GM23248 (cell line): ENCODE results near the gene PREB. TPM values are rescaled to one million over a fixed set of nuclear protein-coding genes. Genes with fewer than 3 reads are reported as not detected.
"Not testable (repeated sequence)": the region's sequence is repeated elsewhere in the genome, so short reads cannot be mapped to it uniquely, and the experiment has no call there.

Experiments used
- DNase-seq: peaks from one replicate; pipeline ENCODE4 v3.0.0-alpha.2; 2015
- H2AFZ ChIP-seq: fragments of 200-600 bp; sonication (generic); 2 replicates; pipeline ENCODE4 v1.6.1; 2016; ENCODE audit warnings: antibody characterized with exemption
- H3F3A ChIP-seq: fragments of 200-600 bp; sonication (generic); 2 replicates; pipeline ENCODE4 v1.6.1; 2016; ENCODE audit warnings: mild to moderate bottlenecking, antibody characterized with exemption, mixed run types; ENCODE audit not compliant: insufficient read depth
- H3K27ac ChIP-seq: fragments of 200-600 bp; sonication (generic); 2 replicates; pipeline ENCODE4 v1.5.1; 2016; ENCODE audit warnings: mild to moderate bottlenecking
- H3K27me3 ChIP-seq: fragments of 200-600 bp; sonication (generic); replicated peaks from 2 replicates; pipeline ENCODE4 v1.6.1; 2016; ENCODE audit warnings: mild to moderate bottlenecking; ENCODE audit not compliant: insufficient read depth
- H3K36me3 ChIP-seq: fragments of 200-600 bp; sonication (generic); 2 replicates; pipeline ENCODE4 v1.6.1; 2016; ENCODE audit warnings: low read depth, mild to moderate bottlenecking
- H3K4me1 ChIP-seq: fragments of 200-600 bp; sonication (generic); 2 replicates; pipeline ENCODE4 v1.6.1; 2016; ENCODE audit warnings: mild to moderate bottlenecking; ENCODE audit not compliant: insufficient read depth
- H3K4me2 ChIP-seq: fragments of 200-600 bp; sonication (generic); one replicate; pipeline ENCODE4 v1.6.1; 2016; ENCODE audit warnings: mild to moderate bottlenecking; ENCODE audit not compliant: unreplicated experiment
- H3K4me3 ChIP-seq: fragments of 200-600 bp; sonication (generic); 2 replicates; pipeline ENCODE4 v1.5.1; 2016; ENCODE audit warnings: mild to moderate bottlenecking
- H3K79me2 ChIP-seq: fragments of 200-600 bp; sonication (generic); 2 replicates; pipeline ENCODE4 v1.6.1; 2016; ENCODE audit warnings: mild to moderate bottlenecking; ENCODE audit not compliant: insufficient read depth
- H3K9ac ChIP-seq: fragments of 200-600 bp; sonication (generic); 2 replicates; pipeline ENCODE4 v1.6.1; 2016; ENCODE audit warnings: mild to moderate bottlenecking
- H3K9me2 ChIP-seq: fragments of 200-600 bp; sonication (generic); 2 replicates; pipeline ENCODE4 v1.6.1; 2016; ENCODE audit warnings: mixed run types, mild to moderate bottlenecking, moderate library complexity; ENCODE audit not compliant: insufficient read depth
- H3K9me3 ChIP-seq: fragments of 200-600 bp; sonication (generic); one replicate; pipeline ENCODE4 v1.6.1; 2017; ENCODE audit warnings: low read depth
- H4K20me1 ChIP-seq: fragments of 200-600 bp; sonication (generic); 2 replicates; pipeline ENCODE4 v1.6.0; 2016; ENCODE audit not compliant: insufficient read depth
- EZH2 ChIP-seq: fragments of 200-600 bp; sonication (generic); IDR thresholded peaks from 2 replicates; pipeline ENCODE4 v1.6.1; 2018; ENCODE audit warnings: antibody characterized with exemption, mild to moderate bottlenecking; ENCODE audit not compliant: insufficient read depth, poor library complexity, severe bottlenecking
- EZH2phosphoT487 ChIP-seq: fragments of 200-600 bp; sonication (generic); IDR thresholded peaks from 2 replicates; pipeline ENCODE4 v1.6.1; 2018; ENCODE audit warnings: antibody characterized with exemption, moderate library complexity, mild to moderate bottlenecking, low read depth; ENCODE audit not compliant: insufficient read depth
- WGBS, 2 experiments: methylation state at CpG; one replicate each; pipeline ENCODE4 v1.1.6; 2015 to 2017; ENCODE audit warnings: low lambda C conversion rate in 2 of 2, low coverage in 1 of 2; ENCODE audit errors: missing lambda C conversion rate in 2 of 2; 5-methylcytosine and 5-hydroxymethylcytosine counted together
- in situ Hi-C: fragments of 300-500 bp; cut with MboI; formaldehyde crosslinking; loops from 2 replicates; pipeline ENCODE4 v1.15.0; 2020
- polyA plus RNA-seq: library from polyadenylated mRNA; unstranded; fragments of >200 nt; fragmentation: Nextera tagmentation; extraction: Ambion mirVana; gene quantifications from 2 replicates; pipeline ENCODE4 v1.2.1, GENCODE V29; 2016
- total RNA-seq: library from RNA; depleted of rRNA; stranded (reverse); fragments of >200 nt; shearing (Covaris generic); gene quantifications from 2 replicates; pipeline ENCODE4 v1.2.3, GENCODE V29; 2014

PREB gene
- total and polyA plus RNA-seq, 2 experiments from 2014 or later, result 45.0 to 52.2 TPM

DNA sequence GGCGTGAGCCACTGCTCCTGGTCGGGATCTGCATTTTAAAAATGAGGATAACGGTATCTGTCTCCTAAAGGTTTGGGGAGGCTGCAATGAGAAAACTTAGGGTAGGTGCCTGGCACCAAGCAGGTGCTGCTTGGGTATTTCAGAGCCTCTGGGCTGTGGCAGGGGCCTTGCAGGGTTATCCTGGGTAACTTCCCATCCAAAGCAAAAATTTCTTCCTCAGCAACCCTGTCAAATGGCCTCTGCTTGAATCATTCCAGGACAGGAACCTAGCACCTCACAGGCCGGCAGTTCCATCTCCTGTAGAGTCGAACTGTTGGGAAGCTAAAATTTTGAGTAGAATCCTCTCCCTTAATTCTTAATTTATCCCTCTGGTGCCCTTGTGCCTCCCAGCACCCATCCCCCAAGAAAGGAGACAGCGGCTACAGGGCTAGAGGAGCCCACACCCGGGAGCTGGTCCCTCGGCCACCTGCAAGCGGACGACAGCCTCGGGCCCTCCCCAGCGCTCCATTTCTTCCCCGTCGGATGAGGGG, 16.4 kb downstream of the PREB start:
- peak overlapping the region; percentile 74 for H2AFZ ChIP-seq
- peaks cover 17% of the 10 kb centered on the region for H3K27me3 ChIP-seq
- WGBS, 2 experiments, result 27 to 28% methylated on average over 14 of the region's 14 CpGs
- H3K36me3 ChIP-seq, result no peaks in the 10 kb centered on the region
- H4K20me1 ChIP-seq, result no peaks in the 10 kb centered on the region
- H3K9me3 ChIP-seq, result no peaks in the 10 kb centered on the region
- no peaks in the 10 kb centered on the region for H3K9me2 ChIP-seq
- H3K4me2 ChIP-seq, result peak overlapping the region; percentile 74
- H3K79me2 ChIP-seq, result no peaks in the 10 kb centered on the region
- TF ChIP-seq EZH2phosphoT487 (no peak), EZH2 (no peak)
- no peaks in the 10 kb centered on the region for H3K4me1 ChIP-seq
- peak overlapping the region; percentile 68 for H3K9ac ChIP-seq
- H3K4me3 ChIP-seq, result peak overlapping the region; percentile 70
- H3K27ac ChIP-seq, result no peak overlapping the region
- peak; percentile 23 for DNase-seq
- no peaks in the 10 kb centered on the region for H3F3A ChIP-seq
- in situ Hi-C loops, result no loop called here

DNA sequence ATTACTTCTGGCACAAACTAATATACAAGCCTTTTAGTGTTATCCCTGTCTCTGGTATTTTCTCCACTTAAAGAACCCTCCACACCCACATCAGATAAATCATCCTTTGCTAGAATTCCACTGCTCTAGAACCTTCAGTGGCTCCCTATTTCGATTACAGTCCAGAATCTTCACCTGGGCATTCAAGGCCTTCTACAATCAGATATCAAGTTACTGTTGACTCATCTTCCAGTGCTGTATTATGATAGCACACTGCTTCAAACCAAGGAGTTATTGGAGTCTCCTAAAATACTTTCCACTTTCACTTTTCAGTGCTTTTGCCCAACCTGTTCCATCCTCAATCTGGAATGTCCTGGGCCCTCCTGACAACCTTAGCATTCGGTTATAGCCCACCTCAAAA, 18.9 kb downstream of the PREB start:
- in situ Hi-C loops, result no loop called here
- no peak overlapping the region for H2AFZ ChIP-seq
- peaks cover 2% of the 10 kb centered on the region; the same call in 1 of the 2 replicates for H3K27me3 ChIP-seq
- H3K9me2 ChIP-seq, result no peaks in the 10 kb centered on the region
- no peak overlapping the region for H3K9ac ChIP-seq
- no peaks in the 10 kb centered on the region for H3F3A ChIP-seq
- DNase-seq, result no peak
- H3K4me1 ChIP-seq, result no peaks in the 10 kb centered on the region
- TF ChIP-seq EZH2, result no peak
- no peak for TF ChIP-seq EZH2phosphoT487
- 56 to 62% methylated on average over 2 of the region's 2 CpGs for WGBS, 2 experiments
- H3K4me2 ChIP-seq, result no peak overlapping the region
- H3K4me3 ChIP-seq, result no peak overlapping the region
- H4K20me1 ChIP-seq, result no peaks in the 10 kb centered on the region
- no peaks in the 10 kb centered on the region for H3K36me3 ChIP-seq
- no peaks in the 10 kb centered on the region for H3K9me3 ChIP-seq
- no peaks in the 10 kb centered on the region for H3K79me2 ChIP-seq
- H3K27ac ChIP-seq, result no peak overlapping the region

DNA sequence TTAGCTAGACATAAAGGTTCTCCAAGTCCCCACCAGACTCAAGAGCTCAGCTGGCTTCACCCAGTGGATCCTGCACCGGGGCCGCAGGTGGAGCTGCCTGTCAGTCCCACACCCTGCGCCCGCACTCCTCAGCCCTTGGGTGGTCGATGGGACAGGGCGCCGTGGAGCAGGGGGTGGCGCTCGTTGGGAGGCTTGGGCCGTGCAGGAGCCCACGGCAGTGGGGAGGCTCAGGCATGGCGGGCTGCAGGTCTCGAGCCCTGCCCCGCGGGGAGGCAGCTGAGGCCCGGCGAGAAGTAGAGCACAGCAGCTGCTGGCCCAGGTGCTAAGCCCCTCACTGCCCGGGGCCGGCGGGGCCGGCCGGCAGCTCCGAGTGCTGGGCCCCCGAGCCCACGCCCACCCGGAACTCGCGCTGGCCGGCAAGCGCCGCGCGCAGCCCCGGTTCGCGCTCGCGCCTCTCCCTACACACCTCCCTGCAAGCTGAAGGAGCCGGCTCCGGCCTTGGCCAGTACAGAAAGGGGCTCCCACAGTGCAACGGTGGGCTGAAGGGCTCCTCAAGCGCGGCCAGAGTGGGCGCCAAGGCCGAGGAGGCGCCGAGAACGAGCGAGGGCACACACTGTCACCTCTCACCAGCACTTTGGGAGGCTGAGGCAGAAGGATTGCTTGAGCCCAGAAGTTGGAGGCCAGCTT, 22.9 kb downstream of the PREB start:
- H3F3A ChIP-seq, H3K4me2 ChIP-seq, H3K9me2 ChIP-seq, H3K79me2 ChIP-seq, in situ Hi-C loops, H3K9ac ChIP-seq, H3K4me3 ChIP-seq, H4K20me1 ChIP-seq, H3K9me3 ChIP-seq, H3K27me3 ChIP-seq, H3K27ac ChIP-seq, H3K36me3 ChIP-seq, H3K4me1 ChIP-seq, H2AFZ ChIP-seq, DNase-seq: not testable (repeated sequence)
- WGBS, 2 experiments, result 91 to 97% methylated on average over 21 to 40 of the region's 49 CpGs

DNA sequence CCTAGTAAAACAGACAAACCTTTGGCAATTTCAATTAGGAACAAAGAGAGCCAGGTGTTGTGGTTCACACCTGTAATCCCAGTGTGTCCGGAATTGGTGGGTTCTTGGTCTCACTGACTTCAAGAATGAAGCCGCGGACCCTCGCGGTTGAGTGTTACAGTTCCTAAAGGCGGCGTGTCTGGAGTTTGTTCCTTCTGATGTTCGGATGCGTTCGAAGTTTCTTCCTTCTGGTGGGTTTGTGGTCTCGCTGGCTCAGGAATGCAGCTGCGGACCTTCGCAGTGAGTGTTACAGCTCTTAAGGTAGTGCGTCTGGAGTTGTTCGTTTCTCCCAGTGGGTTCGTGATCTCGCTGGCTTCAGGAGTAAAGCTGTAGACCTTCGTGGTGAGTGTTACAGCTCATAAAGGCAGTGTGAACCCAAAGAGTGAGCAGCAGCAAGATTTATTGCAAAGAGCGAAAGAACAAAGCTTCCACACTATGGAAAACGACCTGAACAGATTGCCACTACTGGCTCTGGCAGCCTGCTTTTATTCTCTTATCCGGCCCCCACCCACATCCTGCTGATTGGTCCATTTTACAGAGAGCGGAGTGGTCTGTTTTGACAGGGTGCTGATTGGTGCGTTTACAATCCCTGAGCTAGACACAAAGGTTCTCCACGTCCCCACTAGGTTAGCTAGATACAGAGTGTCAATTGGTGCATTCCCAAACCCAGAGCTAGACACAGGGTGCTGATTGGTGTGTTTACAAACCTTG, 23.7 kb downstream of the PREB start:
- H3K9me3 ChIP-seq, H3K4me3 ChIP-seq, H3K27ac ChIP-seq, H3K4me1 ChIP-seq, H3K4me2 ChIP-seq, H3K9me2 ChIP-seq, H3F3A ChIP-seq, DNase-seq, H4K20me1 ChIP-seq, in situ Hi-C loops, H3K9ac ChIP-seq, H2AFZ ChIP-seq, H3K79me2 ChIP-seq, H3K27me3 ChIP-seq, H3K36me3 ChIP-seq: not testable (repeated sequence)
- 76 to 79% methylated on average over 22 to 24 of the region's 24 CpGs for WGBS, 2 experiments
